Effector memory CD8-positive, alpha-beta T cell (primary cell): ENCODE data around the gene ALDH3A1.

Experiments
- ATAC-seq: fragments of 150-1000 bp; cut with Tn5 transposase; replicated peaks from 2 replicates; pipeline ENCODE4 v1.10.0; 2021; ENCODE audit warnings: mild to moderate bottlenecking, moderate library complexity
- DNase-seq, 3 experiments: peaks; one replicate each; pipeline ENCODE4 v3.0.0; 2021
- H3K27ac Mint-ChIP-seq, 2 donors: one replicate each; pipeline ENCODE4 v1.8.0; 2022; ENCODE audit warnings: mild to moderate bottlenecking in 2 of 2, mixed read lengths in 2 of 2, moderate library complexity in 2 of 2
- H3K27me3 Mint-ChIP-seq, 2 donors: one replicate each; pipeline ENCODE4 v1.8.0; 2022; ENCODE audit warnings: mixed read lengths in 2 of 2
- H3K36me3 Mint-ChIP-seq: one replicate; pipeline ENCODE4 v1.8.0; 2022; ENCODE audit warnings: mild to moderate bottlenecking, moderate library complexity, mixed read lengths; ENCODE audit not compliant: insufficient read depth
- H3K4me1 Mint-ChIP-seq, 2 donors: one replicate each; pipeline ENCODE4 v1.8.0; 2022; ENCODE audit warnings: low read depth in 2 of 2, mixed read lengths in 2 of 2
- H3K4me3 Mint-ChIP-seq, 2 donors: one replicate each; pipeline ENCODE4 v1.8.0; 2022; ENCODE audit warnings: mild to moderate bottlenecking in 2 of 2, mixed read lengths in 2 of 2, moderate library complexity in 2 of 2
- H3K9me3 Mint-ChIP-seq, 2 donors: one replicate each; pipeline ENCODE4 v1.8.0; 2022; ENCODE audit warnings: mixed read lengths in 2 of 2

Gene ALDH3A1

GRCh38 chr17:19716108-19717030, 31.7 kb downstream of the ALDH3A1 start, which contains the start of gene SLC47A2:
Gene SLC47A2 (minus strand): TSS chr17:19716584. CDS start chr17:19716555, 29 bp downstream.
- Mint-ChIP-seq H3K9me3 (no peaks in the 10 kb centered on the region), H3K4me3 (no peak within 1 kb of the TSS), H3K27ac (no peak within 1 kb of the TSS), H3K27me3 (peaks cover 14 to 25% of the 10 kb centered on the region in 2 donors), H3K4me1 (peaks cover 0 to 2% of the 10 kb centered on the region in 2 donors), H3K36me3 (no peaks in the 10 kb centered on the region)
- DNase-seq (no peak), ATAC-seq (no peak)

- H3K4me1 Mint-ChIP-seq, result no peaks in the 10 kb centered on the region
- peaks cover 3 to 9% of the 10 kb centered on the region in 2 donors for H3K27me3 Mint-ChIP-seq
- ATAC-seq (no peak), DNase-seq (no peak)
- H3K9me3 Mint-ChIP-seq, result no peaks in the 10 kb centered on the region
- H3K4me3 Mint-ChIP-seq, result no peak overlapping the region
- H3K27ac Mint-ChIP-seq, result no peak overlapping the region
- H3K36me3 Mint-ChIP-seq, result no peaks in the 10 kb centered on the region
These were observed 33.3 kb downstream of the ALDH3A1 start for GRCh38 chr17:19714542-19715411.

GRCh38 chr17:19713901-19714361, 34.2 kb downstream of the ALDH3A1 start:
- Mint-ChIP-seq H3K9me3 (no peaks in the 10 kb centered on the region), H3K4me1 (no peaks in the 10 kb centered on the region), H3K27me3 (peaks cover 0 to 1% of the 10 kb centered on the region in 2 donors), H3K27ac (no peak overlapping the region), H3K4me3 (no peak overlapping the region), H3K36me3 (no peaks in the 10 kb centered on the region)
- DNase-seq, result no peak
- no peak for ATAC-seq

- ATAC-seq, result no peak
- Mint-ChIP-seq H3K27ac (no peak overlapping the region), H3K4me1 (no peaks in the 10 kb centered on the region), H3K36me3 (no peaks in the 10 kb centered on the region), H3K27me3 (no peaks in the 10 kb centered on the region), H3K9me3 (no peaks in the 10 kb centered on the region), H3K4me3 (no peak overlapping the region)
- DNase-seq, result no peak
These were observed 34.6 kb downstream of the ALDH3A1 start for GRCh38 chr17:19713462-19713861.

GRCh38 chr17:19712436-19713004, 35.6 kb downstream of the ALDH3A1 start:
- no peak for DNase-seq
- Mint-ChIP-seq H3K9me3 (no peaks in the 10 kb centered on the region), H3K4me1 (no peaks in the 10 kb centered on the region), H3K27ac (no peak overlapping the region), H3K4me3 (no peak overlapping the region), H3K27me3 (no peaks in the 10 kb centered on the region), H3K36me3 (no peaks in the 10 kb centered on the region)
- no peak for ATAC-seq

- no peak overlapping the region for H3K4me3 Mint-ChIP-seq
- no peaks in the 10 kb centered on the region for H3K36me3 Mint-ChIP-seq
- DNase-seq, result no peak
- no peak overlapping the region for H3K27ac Mint-ChIP-seq
- no peak for ATAC-seq
- H3K9me3 Mint-ChIP-seq, result no peaks in the 10 kb centered on the region
- H3K27me3 Mint-ChIP-seq, result no peaks in the 10 kb centered on the region
- no peaks in the 10 kb centered on the region for H3K4me1 Mint-ChIP-seq
These were observed 38.3 kb downstream of the ALDH3A1 start for GRCh38 chr17:19709841-19710240.

GRCh38 chr17:19708431-19709175, 39.5 kb downstream of the ALDH3A1 start:
- no peak for DNase-seq
- Mint-ChIP-seq H3K36me3 (no peaks in the 10 kb centered on the region), H3K4me3 (no peak overlapping the region), H3K4me1 (no peaks in the 10 kb centered on the region), H3K9me3 (no peaks in the 10 kb centered on the region), H3K27ac (no peak overlapping the region), H3K27me3 (no peaks in the 10 kb centered on the region)
- no peak for ATAC-seq

GRCh38 chr17:19707728-19708221, 40.3 kb downstream of the ALDH3A1 start:
- H3K27ac Mint-ChIP-seq, result no peak overlapping the region
- H3K27me3 Mint-ChIP-seq, result no peaks in the 10 kb centered on the region
- DNase-seq (no peak), ATAC-seq (no peak)
- no peaks in the 10 kb centered on the region for H3K4me1 Mint-ChIP-seq
- no peak overlapping the region for H3K4me3 Mint-ChIP-seq
- H3K36me3 Mint-ChIP-seq, result no peaks in the 10 kb centered on the region
- no peaks in the 10 kb centered on the region for H3K9me3 Mint-ChIP-seq

- Mint-ChIP-seq H3K36me3 (no peaks in the 10 kb centered on the region), H3K4me3 (no peak overlapping the region), H3K27ac (no peak overlapping the region), H3K27me3 (no peaks in the 10 kb centered on the region), H3K9me3 (no peaks in the 10 kb centered on the region), H3K4me1 (no peaks in the 10 kb centered on the region)
- ATAC-seq (no peak), DNase-seq (no peak)
These were observed 41.0 kb downstream of the ALDH3A1 start for GRCh38 chr17:19706791-19707727.

- Mint-ChIP-seq H3K27me3 (no peaks in the 10 kb centered on the region), H3K4me1 (no peaks in the 10 kb centered on the region), H3K9me3 (no peaks in the 10 kb centered on the region), H3K4me3 (no peak overlapping the region), H3K36me3 (peaks cover 3% of the 10 kb centered on the region), H3K27ac (no peak overlapping the region)
- ATAC-seq (no peak), DNase-seq (no peak)
These were observed 42.0 kb downstream of the ALDH3A1 start for GRCh38 chr17:19705771-19706770.

GRCh38 chr17:19705201-19705600, 42.9 kb downstream of the ALDH3A1 start:
- no peak overlapping the region for H3K4me3 Mint-ChIP-seq

More at GRCh38 chr17:19705201-19705600, 42.9 kb downstream of the ALDH3A1 start:
- H3K27ac Mint-ChIP-seq, result no peak overlapping the region
- H3K27me3 Mint-ChIP-seq, result no peaks in the 10 kb centered on the region
- H3K9me3 Mint-ChIP-seq, result no peaks in the 10 kb centered on the region
- no peak for DNase-seq
- H3K4me1 Mint-ChIP-seq, result no peaks in the 10 kb centered on the region
- H3K36me3 Mint-ChIP-seq, result peaks cover 3% of the 10 kb centered on the region
- no peak for ATAC-seq
